HepG2 (cell line): ENCODE data around the gene TMIGD3. TPM values are rescaled to one million over a fixed set of nuclear protein-coding genes. Genes with fewer than 3 reads are reported as not detected.

Experiments
- IKZF5 ChIP-seq: IDR thresholded peaks from 2 replicates; pipeline ENCODE4 v1.6.1; 2018; ENCODE audit warnings: missing genetic modification reagents, mild to moderate bottlenecking, missing compliant biosample characterization
- NKX3-1 ChIP-seq: sonication (generic); formaldehyde crosslinking; IDR thresholded peaks from 2 replicates; pipeline ENCODE4 v1.5.0; 2020; ENCODE audit warnings: missing genetic modification reagents
- PLSCR1 ChIP-seq: sonication (generic); formaldehyde crosslinking; IDR thresholded peaks from 2 replicates; pipeline ENCODE4 v1.5.0; 2020; ENCODE audit warnings: missing genetic modification reagents, mild to moderate bottlenecking, borderline replicate concordance
- ZNF33B ChIP-seq: sonication (generic); formaldehyde crosslinking; IDR thresholded peaks from 2 replicates; pipeline ENCODE4 v1.5.1; 2020; ENCODE audit warnings: mild to moderate bottlenecking, missing genetic modification reagents
- ZNF564 ChIP-seq: sonication (generic); formaldehyde crosslinking; IDR thresholded peaks from 2 replicates; pipeline ENCODE4 v1.8.1; 2023; ENCODE audit warnings: mild to moderate bottlenecking, missing genetic modification reagents
- ZNF567 ChIP-seq: sonication (generic); formaldehyde crosslinking; IDR thresholded peaks from 2 replicates; pipeline ENCODE4 v1.8.1; 2023; ENCODE audit warnings: mild to moderate bottlenecking, missing genetic modification reagents, borderline replicate concordance
- ZNF580 ChIP-seq: IDR thresholded peaks from 2 replicates; pipeline ENCODE4 v1.6.1; 2016; ENCODE audit warnings: low read depth, borderline replicate concordance
- ZNF639 ChIP-seq: conservative IDR thresholded peaks from 2 replicates; pipeline ENCODE4 v1.6.1; 2018; ENCODE audit warnings: missing genetic modification reagents
- polyA plus RNA-seq, 8 experiments: library from polyadenylated mRNA; depleted of rRNA in 3 of 8; stranded (reverse) in 7 of 8; unstranded in 1 of 8; fragments of >200 nt; fragmentation: Illumina TruSeq in 4 of 8; extraction: Trizol in 4 of 8; gene quantifications; 2 replicates each; pipeline versions ENCODE4 v1.2.1 to v1.2.3, GENCODE V29; 2011 to 2016; ENCODE audit warnings: low read depth in 4 of 8, missing spikeins in 1 of 8, mixed read lengths in 1 of 8; ENCODE audit not compliant: insufficient read depth in 1 of 8
- total RNA-seq, 5 experiments: library from RNA; depleted of rRNA; stranded (reverse); fragments of >200 nt; fragmentation: Illumina TruSeq; extraction: Trizol; gene quantifications; 2 replicates each; pipeline ENCODE4 v1.2.3, GENCODE V29; 2016; ENCODE audit warnings: low read depth in 1 of 5

TMIGD3 gene
- total and polyA plus RNA-seq, 2 of the 13 experiments (the other 11 are each of a cell fraction or from before 2014, with no cell fraction given) = not detected

GRCh38 chr1:111507411-111508201 lies 4.2 kb upstream of the TMIGD3 start (continued):
- TF ChIP-seq ZNF567 (CRISPR knock-in tag) = 0 out of 2 replicates have a peak, but pooled peaks have one; percentile 33
- 0 out of 2 replicates have a peak, but pooled peaks have one; percentile 42 for TF ChIP-seq ZNF639
- TF ChIP-seq NKX3-1 (CRISPR knock-in tag) = 0 out of 2 replicates have a peak, but pooled peaks have one; percentile 58
- TF ChIP-seq PLSCR1 = no peak
- 0 out of 2 replicates have a peak, but pooled peaks have one; percentile 29 for TF ChIP-seq ZNF33B (CRISPR knock-in tag)
- peak; percentile 75; the same call in 1 of the 2 replicates for TF ChIP-seq ZNF580
- peak; percentile 12; the same call in 1 of the 2 replicates for TF ChIP-seq IKZF5 (CRISPR knock-in tag)
- TF ChIP-seq ZNF564 (CRISPR knock-in tag) = peak; percentile 86
